GM21723 (cell line): ENCODE measurements around the gene TEAD3.

Experiments
- ATAC-seq: cut with Tn5 transposase; IDR thresholded peaks from one replicate; pipeline ENCODE4 v1.9.1; 2021; ENCODE audit warnings: mild to moderate bottlenecking, moderate library complexity; ENCODE audit not compliant: unreplicated experiment

Gene TEAD3

GRCh38 chr6:35477028-35477427, 19.9 kb downstream of the TEAD3 start:
- no peak for ATAC-seq

- ATAC-seq: no peak
Measured at GRCh38 chr6:35476004-35476403, 20.9 kb downstream of the TEAD3 start.

- no peak for ATAC-seq
Measured at GRCh38 chr6:35475573-35475972, 21.3 kb downstream of the TEAD3 start.

DNA sequence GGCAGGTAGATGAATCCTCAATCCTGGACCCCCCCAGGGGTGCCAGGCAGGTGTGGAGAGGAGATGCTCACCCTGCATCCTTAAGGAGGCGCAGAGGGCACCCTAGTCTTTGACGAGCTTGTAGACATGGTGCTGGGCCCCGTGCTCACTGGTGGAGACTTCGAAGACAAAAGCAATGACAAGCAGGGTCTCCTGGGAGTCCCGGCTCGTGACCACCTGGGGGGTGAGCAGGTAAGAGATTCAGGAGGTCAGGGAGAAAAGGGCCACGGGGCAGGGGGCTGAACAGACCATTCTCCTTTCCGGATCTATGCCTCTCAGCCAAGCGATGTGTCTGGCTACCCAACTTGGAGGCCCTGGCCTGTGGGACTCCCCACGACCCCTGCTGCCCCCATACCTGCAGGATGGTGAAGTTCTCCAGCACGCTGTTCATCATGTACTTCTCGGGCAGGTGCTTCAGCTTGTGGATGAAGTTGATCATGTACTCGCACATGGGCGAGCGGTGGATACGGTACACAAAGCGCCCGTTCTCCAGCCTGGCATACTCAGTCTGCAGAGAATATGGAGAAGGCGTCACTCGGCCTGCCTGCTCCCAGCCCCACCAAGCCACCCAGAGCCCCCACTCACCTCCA, 21.8 kb downstream of the TEAD3 start:
- ATAC-seq: no peak

GRCh38 chr6:35474131-35474941, 22.5 kb downstream of the TEAD3 start:
- ATAC-seq: no peak

GRCh38 chr6:35473850-35474130, 23.1 kb downstream of the TEAD3 start:
- no peak for ATAC-seq

- no peak for ATAC-seq
Measured at GRCh38 chr6:35473075-35473849, 23.6 kb downstream of the TEAD3 start.

DNA sequence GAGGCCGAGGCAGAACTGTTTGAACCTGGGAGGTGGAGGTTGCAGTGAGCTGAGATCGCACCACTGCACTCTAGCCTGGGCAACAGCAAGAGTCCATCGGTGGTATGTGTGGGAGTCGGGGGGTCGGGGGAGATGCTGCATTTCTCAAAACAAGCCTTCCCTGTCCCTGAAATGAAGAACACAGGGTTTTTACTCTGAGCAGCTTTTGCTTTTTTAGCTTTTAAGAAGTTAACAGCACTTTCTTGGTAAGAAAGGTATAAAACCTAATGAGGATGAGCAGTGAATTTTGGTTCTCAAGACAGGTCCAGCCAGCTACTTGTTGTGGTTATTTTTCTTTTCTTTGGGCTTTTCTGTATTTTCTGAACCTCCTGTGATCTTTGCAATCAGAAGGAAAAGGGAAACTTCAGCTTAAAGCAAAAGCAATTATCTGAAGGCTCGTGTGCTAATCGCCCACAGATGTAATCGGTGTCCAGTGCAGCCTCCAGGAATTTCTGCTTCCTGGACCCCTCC, 25.0 kb downstream of the TEAD3 start:
- ATAC-seq: no peak

DNA sequence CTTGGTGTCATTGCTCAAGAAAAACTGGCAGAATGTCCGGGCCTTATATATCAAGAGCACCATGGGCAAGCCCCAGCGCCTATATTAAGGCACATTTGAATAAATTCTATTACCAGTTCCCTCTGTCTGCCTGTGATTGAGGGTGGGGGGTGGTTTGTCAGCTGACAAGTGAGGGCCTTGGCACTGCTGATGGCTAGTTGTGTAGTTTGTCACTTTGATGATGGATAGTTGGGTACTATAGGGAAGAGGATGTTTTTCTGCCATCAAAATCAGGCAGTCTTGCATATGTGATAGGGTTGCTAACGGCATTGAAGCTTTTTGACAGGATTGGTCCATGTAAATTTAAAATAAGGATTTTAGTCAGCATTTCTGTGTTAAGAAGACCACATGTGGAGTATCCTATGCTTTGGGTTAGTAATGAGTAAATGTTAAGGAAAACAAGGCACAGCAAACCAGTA, 26.2 kb downstream of the TEAD3 start:
- no peak for ATAC-seq

GRCh38 chr6:35469751-35470662, 26.9 kb downstream of the TEAD3 start:
- no peak for ATAC-seq

- peak; percentile 2 for ATAC-seq
Measured at GRCh38 chr6:35468980-35469750, 27.7 kb downstream of the TEAD3 start.

DNA sequence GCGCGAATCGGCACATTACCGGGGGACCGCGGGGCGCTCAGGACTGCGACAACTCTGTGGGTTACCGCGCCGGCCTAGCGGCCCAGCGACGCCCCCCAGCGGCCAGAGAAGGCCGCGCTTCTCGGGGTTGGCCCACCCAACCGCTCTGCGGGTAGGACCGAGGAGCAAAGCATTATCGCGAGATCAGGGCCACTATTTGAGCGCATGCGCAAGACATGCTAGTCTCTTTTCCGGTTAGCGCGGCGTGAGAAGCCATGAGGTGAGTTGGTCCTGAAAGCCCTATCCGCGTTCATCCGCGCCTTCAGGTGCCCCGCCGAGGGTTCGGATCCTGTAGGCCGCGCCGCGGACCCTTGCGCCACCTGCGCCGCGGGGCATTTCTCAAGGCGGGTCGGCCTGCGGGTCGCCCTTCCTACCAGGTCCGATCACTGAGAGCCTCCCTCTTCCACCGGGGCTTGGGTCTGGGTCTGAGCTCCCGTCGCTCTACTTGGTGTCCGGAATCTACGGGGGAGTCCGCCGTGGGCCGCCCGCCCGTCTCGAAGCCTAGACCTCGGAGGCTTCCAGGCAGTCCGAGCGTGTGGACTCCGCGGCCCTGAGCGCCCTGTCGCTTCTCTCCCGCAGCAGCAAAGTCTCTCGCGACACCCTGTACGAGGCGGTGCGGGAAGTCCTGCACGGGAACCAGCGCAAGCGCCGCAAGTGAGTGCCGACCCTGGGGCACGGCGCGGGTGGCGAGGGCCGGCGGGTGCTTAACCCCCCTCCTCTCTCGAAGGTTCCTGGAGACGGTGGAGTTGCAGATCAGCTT, 28.5 kb downstream of the TEAD3 start, which contains the start of gene RPL10A:
Gene RPL10A, plus strand, starts transcription at position 221 of the 799 bp plus-strand sequence. Its CDS starts 34 bp downstream, at position 255.
- ATAC-seq: peak; percentile 80

GRCh38 chr6:35465646-35466045, 31.2 kb downstream of the TEAD3 start:
- no peak for ATAC-seq

DNA sequence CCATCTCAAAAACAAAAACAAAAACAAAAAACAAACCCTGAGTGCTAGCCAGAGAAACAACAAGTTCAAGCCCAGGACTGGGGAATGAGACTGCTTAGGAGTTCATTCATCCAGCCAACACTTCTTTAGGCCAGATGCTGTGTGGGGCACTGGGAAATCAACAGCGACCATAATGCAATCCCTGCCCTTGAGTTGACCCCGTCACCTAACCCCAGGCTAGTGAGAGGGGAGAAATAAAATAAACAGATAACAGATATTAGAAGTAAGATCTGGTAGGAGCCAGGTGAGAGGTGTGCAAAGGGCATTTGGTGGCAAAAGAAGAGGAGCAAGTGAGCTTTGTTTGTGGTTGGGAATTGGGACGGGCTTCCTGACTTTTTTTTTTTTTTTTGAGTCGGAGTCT, 33.6 kb downstream of the TEAD3 start:
- ATAC-seq: no peak

- ATAC-seq: no peak
Measured at GRCh38 chr6:35461270-35461669, 35.6 kb downstream of the TEAD3 start.

DNA sequence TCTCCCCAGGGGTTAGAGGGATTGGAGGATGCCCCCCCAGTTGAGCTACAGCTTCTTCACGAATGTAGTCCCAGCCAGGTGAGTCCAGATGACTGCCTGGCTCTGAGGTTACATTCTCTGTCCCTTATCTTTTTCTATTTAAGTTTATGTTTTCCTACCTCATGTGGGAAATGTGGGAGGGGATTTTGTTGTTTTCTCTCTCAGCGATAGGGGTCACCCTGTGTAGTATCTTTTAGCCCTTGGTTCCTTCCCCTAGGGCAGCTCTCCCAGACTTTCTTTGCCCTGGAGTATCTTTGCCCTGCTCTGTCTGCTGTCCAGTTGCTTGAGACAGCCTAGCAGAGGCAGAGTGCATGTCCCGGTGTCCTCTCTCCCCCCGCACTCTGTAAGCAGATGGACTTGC, 39.0 kb downstream of the TEAD3 start:
- ATAC-seq: no peak

- no peak for ATAC-seq
Measured at GRCh38 chr6:35454391-35455110, 42.3 kb downstream of the TEAD3 start.

DNA sequence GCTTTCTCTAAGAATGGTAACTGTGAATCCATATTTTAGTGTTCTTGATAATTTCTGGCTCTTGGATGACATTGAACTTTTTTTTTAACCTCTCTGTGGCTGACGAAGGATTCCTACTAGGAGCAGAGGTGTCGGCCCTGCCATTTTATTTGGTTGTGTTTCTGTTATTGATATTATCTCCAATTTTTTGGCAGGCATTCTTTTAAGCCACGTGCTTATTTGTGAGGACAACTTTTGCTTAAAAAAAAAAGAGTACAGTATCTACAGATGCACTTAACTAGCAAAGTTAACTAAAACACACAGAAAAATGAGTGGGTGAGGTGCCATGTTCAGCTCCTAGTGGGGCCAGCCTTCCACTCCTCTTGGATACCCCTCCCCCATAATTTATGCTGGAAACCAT, 43.6 kb downstream of the TEAD3 start:
- no peak for ATAC-seq
